PFSK-1 (cell line): ENCODE data around the gene CLEC1B.

Experiments used
- POLR2AphosphoS5 ChIP-seq: IDR thresholded peaks from 2 replicates; pipeline ENCODE4 v1.6.1; 2012; ENCODE audit warnings: low read depth, mild to moderate bottlenecking, control low read depth, low read length, moderate library complexity
- TF ChIP-seq, protein P1 (sequence below), 2 experiments: IDR thresholded peaks; 2 replicates each; pipeline versions ENCODE4 v1.6.1 to v1.8.0; 2011 to 2012; ENCODE audit warnings: low read depth in 2 of 2, low read length in 2 of 2, control low read depth in 1 of 2, inconsistent platforms in 1 of 2, mild to moderate bottlenecking in 1 of 2, moderate library complexity in 1 of 2; ENCODE audit not compliant: insufficient read depth in 1 of 2

DNA sequence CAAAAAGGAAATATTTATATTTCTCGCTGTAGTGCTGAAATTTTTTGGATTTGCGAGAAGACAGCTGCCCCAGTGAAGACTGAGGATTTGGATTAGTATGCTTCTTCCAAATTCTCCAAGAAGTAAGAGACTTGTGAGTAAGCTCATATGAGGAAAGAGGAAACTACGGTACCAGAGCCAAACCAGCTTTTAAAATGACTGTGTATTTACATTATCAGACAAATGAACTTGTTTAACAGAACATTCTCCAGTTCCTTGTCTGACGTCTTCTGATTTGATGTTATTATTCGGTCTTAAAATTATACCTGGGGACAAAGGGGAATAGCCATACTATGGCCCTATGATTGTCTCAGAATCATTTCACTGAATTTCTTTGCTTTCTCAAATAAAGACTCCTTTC lies 19.5 kb upstream of the CLEC1B start:
- no peak for TF ChIP-seq POLR2AphosphoS5
- TF ChIP-seq, protein P1, sequence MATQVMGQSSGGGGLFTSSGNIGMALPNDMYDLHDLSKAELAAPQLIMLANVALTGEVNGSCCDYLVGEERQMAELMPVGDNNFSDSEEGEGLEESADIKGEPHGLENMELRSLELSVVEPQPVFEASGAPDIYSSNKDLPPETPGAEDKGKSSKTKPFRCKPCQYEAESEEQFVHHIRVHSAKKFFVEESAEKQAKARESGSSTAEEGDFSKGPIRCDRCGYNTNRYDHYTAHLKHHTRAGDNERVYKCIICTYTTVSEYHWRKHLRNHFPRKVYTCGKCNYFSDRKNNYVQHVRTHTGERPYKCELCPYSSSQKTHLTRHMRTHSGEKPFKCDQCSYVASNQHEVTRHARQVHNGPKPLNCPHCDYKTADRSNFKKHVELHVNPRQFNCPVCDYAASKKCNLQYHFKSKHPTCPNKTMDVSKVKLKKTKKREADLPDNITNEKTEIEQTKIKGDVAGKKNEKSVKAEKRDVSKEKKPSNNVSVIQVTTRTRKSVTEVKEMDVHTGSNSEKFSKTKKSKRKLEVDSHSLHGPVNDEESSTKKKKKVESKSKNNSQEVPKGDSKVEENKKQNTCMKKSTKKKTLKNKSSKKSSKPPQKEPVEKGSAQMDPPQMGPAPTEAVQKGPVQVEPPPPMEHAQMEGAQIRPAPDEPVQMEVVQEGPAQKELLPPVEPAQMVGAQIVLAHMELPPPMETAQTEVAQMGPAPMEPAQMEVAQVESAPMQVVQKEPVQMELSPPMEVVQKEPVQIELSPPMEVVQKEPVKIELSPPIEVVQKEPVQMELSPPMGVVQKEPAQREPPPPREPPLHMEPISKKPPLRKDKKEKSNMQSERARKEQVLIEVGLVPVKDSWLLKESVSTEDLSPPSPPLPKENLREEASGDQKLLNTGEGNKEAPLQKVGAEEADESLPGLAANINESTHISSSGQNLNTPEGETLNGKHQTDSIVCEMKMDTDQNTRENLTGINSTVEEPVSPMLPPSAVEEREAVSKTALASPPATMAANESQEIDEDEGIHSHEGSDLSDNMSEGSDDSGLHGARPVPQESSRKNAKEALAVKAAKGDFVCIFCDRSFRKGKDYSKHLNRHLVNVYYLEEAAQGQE (IDR thresholded peaks at IDR 0.05; ENCODE audit: insufficient read depth in 1 of 2, low read depth in 2 of 2, low read length in 2 of 2) = no peak
